ENCODE measurements around the gene KCNK16. TPM values are rescaled to one million over a fixed set of nuclear protein-coding genes. Genes with fewer than 3 reads are reported as not detected.
"Not testable (repeated sequence)": the region's sequence is repeated elsewhere in the genome, so short reads cannot be mapped to it uniquely, and the experiment has no call there.

KCNK16 gene
- polyA plus RNA-seq, 4 donors = 0.34 to 2.2 TPM; not detected in 2

DNA sequence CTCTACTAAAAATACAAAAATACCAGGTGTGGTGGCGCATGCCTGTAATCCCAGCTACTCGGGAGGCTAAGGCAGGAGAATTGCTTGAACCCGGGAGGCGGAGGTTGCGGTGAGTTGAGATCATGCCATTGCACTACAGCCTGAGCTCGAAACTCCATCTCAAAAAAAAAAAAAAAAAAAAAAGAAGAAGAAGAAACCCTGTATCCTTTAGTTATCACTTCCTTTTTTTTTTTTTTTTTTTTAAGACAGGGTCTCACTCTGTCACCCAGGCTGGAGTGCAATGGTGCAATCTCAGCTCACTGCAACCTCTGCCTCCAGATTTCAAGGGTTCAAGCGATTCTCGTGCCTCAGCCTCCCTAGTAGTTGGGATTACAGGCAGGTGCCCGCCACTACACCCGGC lies 35.9 kb downstream of the KCNK16 start:
- H3K27me3 ChIP-seq (ENCODE audit: control insufficient read depth in 3 of 3, insufficient read depth in 3 of 3, low read length in 3 of 3) = peaks cover 0 to 28% (median 0%) of the 10 kb centered on the region in 3 donors
- not testable (repeated sequence) for H3K4me1 ChIP-seq (ENCODE audit: control insufficient read depth in 3 of 3, insufficient read depth in 2 of 3, low read depth in 1 of 3, low read length in 2 of 3); H3K27ac ChIP-seq (ENCODE audit: low read depth in 1 of 3, low read length in 2 of 3); H3K9me3 ChIP-seq (ENCODE audit: control insufficient read depth in 2 of 2, insufficient read depth in 1 of 2, low read depth in 1 of 2, low read length in 1 of 2); H3K36me3 ChIP-seq (ENCODE audit: control insufficient read depth in 3 of 3, insufficient read depth in 2 of 3, low read depth in 1 of 3, low read length in 3 of 3); H3K4me3 ChIP-seq (ENCODE audit: low read depth in 1 of 3, low read length in 3 of 3); DNase-seq; FAIRE-seq
- 73 to 79% (median 78%) methylated on average over 10 of the region's 10 CpGs for WGBS, 3 donors

DNA sequence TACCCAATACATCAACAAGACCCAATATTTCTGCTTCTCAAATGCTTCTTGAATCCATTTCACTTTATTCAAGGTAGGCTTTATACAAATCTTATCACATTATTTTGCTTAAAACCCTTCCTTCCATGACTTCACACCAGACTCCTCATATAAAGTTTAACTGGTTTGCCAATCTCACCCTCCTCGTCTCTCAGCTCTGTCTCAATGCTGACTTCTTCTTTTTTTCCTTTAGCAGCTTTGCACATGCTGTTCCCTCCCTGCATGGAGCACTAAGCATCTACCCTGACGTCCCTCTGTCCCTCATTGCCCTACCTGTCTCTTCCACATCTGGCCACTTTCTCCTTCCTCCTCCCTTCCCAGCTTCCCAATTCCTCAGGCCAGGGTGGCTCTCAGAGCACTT lies 39.7 kb downstream of the KCNK16 start:
- Histone ChIP-seq H3K4me3 (ENCODE audit: low read depth in 1 of 3, low read length in 3 of 3) (no peak overlapping the region), H3K9me3 (ENCODE audit: control insufficient read depth in 2 of 2, insufficient read depth in 1 of 2, low read depth in 1 of 2, low read length in 1 of 2) (no peaks in the 10 kb centered on the region), H3K4me1 (ENCODE audit: control insufficient read depth in 3 of 3, insufficient read depth in 2 of 3, low read depth in 1 of 3, low read length in 2 of 3) (peaks cover 2 to 6% (median 3%) of the 10 kb centered on the region in 3 donors), H3K27me3 (ENCODE audit: control insufficient read depth in 3 of 3, insufficient read depth in 3 of 3, low read length in 3 of 3) (peaks cover 0 to 46% (median 0%) of the 10 kb centered on the region in 3 donors), H3K27ac (ENCODE audit: low read depth in 1 of 3, low read length in 2 of 3) (no peak overlapping the region), H3K36me3 (ENCODE audit: control insufficient read depth in 3 of 3, insufficient read depth in 2 of 3, low read depth in 1 of 3, low read length in 3 of 3) (no peaks in the 10 kb centered on the region)
- WGBS, 3 donors = 49 to 54% (median 53%) methylated on average over 2 of the region's 2 CpGs
- no peak for DNase-seq
- no peak for FAIRE-seq

DNA sequence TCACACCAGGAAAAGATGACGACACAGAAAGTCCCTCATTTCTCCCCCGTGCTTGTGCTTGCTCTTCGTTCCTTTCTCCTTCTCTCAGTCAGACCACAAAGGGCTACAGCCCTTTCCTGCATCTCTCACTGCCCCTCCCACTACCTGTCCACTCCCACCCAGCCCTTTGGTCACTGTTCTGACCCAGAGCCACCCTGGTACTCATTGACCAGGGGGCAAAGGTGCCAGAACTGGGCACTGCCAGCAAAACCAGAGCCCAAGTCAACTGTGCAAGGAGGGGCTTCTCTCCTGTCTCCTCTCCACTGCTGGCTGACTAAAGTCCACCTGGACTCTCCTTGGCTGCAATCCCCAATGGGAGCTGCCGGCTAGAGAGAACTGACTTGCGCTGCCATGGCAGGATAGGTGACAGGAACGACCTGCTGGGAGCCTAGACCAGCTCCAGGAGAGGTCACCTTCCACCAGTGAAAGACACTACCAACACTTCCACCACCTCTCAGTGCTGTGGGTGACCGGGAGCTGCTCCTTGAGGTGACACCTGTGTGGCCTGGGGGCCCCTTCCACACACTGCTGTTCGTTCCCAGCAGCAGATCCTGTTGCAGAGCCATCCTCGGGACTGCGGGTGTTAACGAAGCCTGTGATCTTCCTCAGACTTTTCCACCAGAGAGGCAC lies 41.1 kb downstream of the KCNK16 start:
- DNase-seq (peak; percentile 46 to 94), FAIRE-seq (no peak)
- H3K36me3 ChIP-seq (ENCODE audit: control insufficient read depth in 3 of 3, insufficient read depth in 2 of 3, low read depth in 1 of 3, low read length in 3 of 3) = no peaks in the 10 kb centered on the region
- peak overlapping the region in 2 of 3 donors; percentile 92 to 98 for H3K27ac ChIP-seq (ENCODE audit: low read depth in 1 of 3, low read length in 2 of 3)
- H3K27me3 ChIP-seq (ENCODE audit: control insufficient read depth in 3 of 3, insufficient read depth in 3 of 3, low read length in 3 of 3) = peaks cover 0 to 52% (median 0%) of the 10 kb centered on the region in 3 donors
- no peak overlapping the region for H3K4me3 ChIP-seq (ENCODE audit: low read depth in 1 of 3, low read length in 3 of 3)
- WGBS, 3 donors = 33 to 67% (median 48%) methylated on average over 11 of the region's 11 CpGs
- peaks cover 2 to 6% (median 3%) of the 10 kb centered on the region in 3 donors for H3K4me1 ChIP-seq (ENCODE audit: control insufficient read depth in 3 of 3, insufficient read depth in 2 of 3, low read depth in 1 of 3, low read length in 2 of 3)
- no peaks in the 10 kb centered on the region for H3K9me3 ChIP-seq (ENCODE audit: control insufficient read depth in 2 of 2, insufficient read depth in 1 of 2, low read depth in 1 of 2, low read length in 1 of 2)

DNA sequence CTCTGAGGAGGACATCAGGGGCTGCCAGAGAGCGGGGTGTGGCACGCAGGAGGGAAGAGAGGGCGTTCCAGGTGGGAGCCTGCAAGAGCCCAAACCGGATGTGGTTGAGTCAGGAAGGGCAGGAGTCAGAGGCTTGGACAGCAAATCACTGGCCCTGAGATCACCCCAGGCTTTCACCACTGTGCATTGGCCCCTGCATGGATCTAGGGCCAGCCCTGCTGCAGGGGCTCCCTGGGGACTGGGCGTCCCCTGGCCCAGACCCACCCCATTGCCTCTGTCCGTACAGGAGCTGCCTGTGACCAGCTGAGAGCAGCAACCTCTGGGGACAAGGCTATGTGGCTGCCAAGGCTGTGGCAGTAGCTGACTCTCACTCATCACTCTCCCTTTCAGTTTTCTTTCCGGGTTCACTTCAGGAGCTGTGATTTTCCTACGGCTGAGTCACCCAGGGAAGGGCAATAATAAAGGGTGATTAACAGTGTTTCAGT lies 42.2 kb downstream of the KCNK16 start:
- FAIRE-seq = no peak
- Histone ChIP-seq H3K9me3 (ENCODE audit: control insufficient read depth in 2 of 2, insufficient read depth in 1 of 2, low read depth in 1 of 2, low read length in 1 of 2) (no peaks in the 10 kb centered on the region), H3K4me3 (ENCODE audit: low read depth in 1 of 3, low read length in 3 of 3) (no peak overlapping the region), H3K36me3 (ENCODE audit: control insufficient read depth in 3 of 3, insufficient read depth in 2 of 3, low read depth in 1 of 3, low read length in 3 of 3) (no peaks in the 10 kb centered on the region), H3K27me3 (ENCODE audit: control insufficient read depth in 3 of 3, insufficient read depth in 3 of 3, low read length in 3 of 3) (peaks cover 0 to 50% (median 0%) of the 10 kb centered on the region in 3 donors), H3K27ac (ENCODE audit: low read depth in 1 of 3, low read length in 2 of 3) (peak overlapping the region in 2 of 3 donors; percentile 93 to 98), H3K4me1 (ENCODE audit: control insufficient read depth in 3 of 3, insufficient read depth in 2 of 3, low read depth in 1 of 3, low read length in 2 of 3) (peaks cover 2 to 6% (median 3%) of the 10 kb centered on the region in 3 donors)
- 9 to 31% (median 20%) methylated on average over 8 of the region's 8 CpGs for WGBS, 3 donors
- peak; percentile 90 to 96 for DNase-seq

DNA sequence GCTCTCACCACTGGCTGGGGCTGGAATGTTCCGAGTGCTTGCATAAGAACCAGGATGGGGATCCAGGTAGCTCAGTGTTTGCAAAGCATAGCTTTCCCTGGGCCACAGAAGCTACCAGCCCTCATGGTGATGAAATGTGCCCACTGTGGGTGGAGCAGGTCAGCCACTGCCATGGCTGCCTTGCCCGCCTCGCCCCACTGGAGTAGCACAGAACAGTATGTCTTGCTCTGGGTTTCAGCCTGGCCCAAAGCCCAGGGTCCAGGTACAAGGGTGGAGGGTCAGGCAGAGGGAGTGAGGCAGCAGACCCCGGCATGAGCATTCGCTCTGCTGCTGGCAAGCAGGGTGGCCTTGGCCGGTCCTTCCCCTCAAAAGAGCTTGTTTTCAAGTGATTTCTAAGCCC lies 43.0 kb downstream of the KCNK16 start:
- FAIRE-seq (no peak), DNase-seq (peak in 1 of 2 donors; percentile 88)
- H3K27ac ChIP-seq (ENCODE audit: low read depth in 1 of 3, low read length in 2 of 3) = peak overlapping the region in 2 of 3 donors; percentile 93 to 98
- H3K4me3 ChIP-seq (ENCODE audit: low read depth in 1 of 3, low read length in 3 of 3) = no peak overlapping the region
- 62 to 85% (median 66%) methylated on average over 6 of the region's 6 CpGs for WGBS, 3 donors
- no peaks in the 10 kb centered on the region for H3K9me3 ChIP-seq (ENCODE audit: control insufficient read depth in 2 of 2, insufficient read depth in 1 of 2, low read depth in 1 of 2, low read length in 1 of 2)
- H3K36me3 ChIP-seq (ENCODE audit: control insufficient read depth in 3 of 3, insufficient read depth in 2 of 3, low read depth in 1 of 3, low read length in 3 of 3) = no peaks in the 10 kb centered on the region
- peaks cover 2 to 6% (median 3%) of the 10 kb centered on the region in 3 donors for H3K4me1 ChIP-seq (ENCODE audit: control insufficient read depth in 3 of 3, insufficient read depth in 2 of 3, low read depth in 1 of 3, low read length in 2 of 3)
- peaks cover 0 to 58% (median 0%) of the 10 kb centered on the region in 3 donors for H3K27me3 ChIP-seq (ENCODE audit: control insufficient read depth in 3 of 3, insufficient read depth in 3 of 3, low read length in 3 of 3)

DNA sequence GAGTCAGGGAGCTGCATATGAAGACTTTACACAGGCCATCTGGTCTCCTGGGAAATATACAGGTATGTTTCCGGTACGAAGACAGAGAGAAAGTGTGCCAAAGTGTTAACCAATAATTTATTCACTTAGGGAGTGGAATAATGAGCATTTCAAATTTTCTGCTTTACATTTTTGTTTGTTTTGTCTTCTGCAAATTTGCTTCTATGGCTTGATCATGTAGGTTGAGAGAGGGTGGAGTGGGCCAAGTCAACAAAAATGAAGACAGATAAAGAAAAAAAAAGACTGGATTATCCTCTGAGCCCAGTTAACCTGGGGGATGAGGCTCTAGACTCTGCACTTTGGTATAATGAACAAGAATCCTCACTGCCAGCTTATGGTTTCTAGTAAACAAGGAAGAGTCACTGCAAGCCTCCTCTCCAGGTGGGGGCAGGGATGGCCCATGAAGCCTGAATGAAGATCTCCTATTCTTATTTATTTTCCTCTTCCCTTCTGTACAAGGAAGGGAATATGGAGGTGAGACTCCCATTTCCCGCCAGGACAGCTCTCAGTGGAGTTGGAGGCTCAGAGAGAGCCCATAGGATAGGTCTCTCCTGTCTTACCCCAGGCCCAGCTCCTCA lies 46.0 kb downstream of the KCNK16 start:
- Histone ChIP-seq H3K4me3 (ENCODE audit: low read depth in 1 of 3, low read length in 3 of 3) (no peak overlapping the region), H3K4me1 (ENCODE audit: control insufficient read depth in 3 of 3, insufficient read depth in 2 of 3, low read depth in 1 of 3, low read length in 2 of 3) (peaks cover 0 to 4% (median under 1%) of the 10 kb centered on the region in 3 donors), H3K27ac (ENCODE audit: low read depth in 1 of 3, low read length in 2 of 3) (peak overlapping the region in 1 of 3 donors; percentile 42), H3K36me3 (ENCODE audit: control insufficient read depth in 3 of 3, insufficient read depth in 2 of 3, low read depth in 1 of 3, low read length in 3 of 3) (no peaks in the 10 kb centered on the region), H3K27me3 (ENCODE audit: control insufficient read depth in 3 of 3, insufficient read depth in 3 of 3, low read length in 3 of 3) (peaks cover 0 to 48% (median 0%) of the 10 kb centered on the region in 3 donors), H3K9me3 (ENCODE audit: control insufficient read depth in 2 of 2, insufficient read depth in 1 of 2, low read depth in 1 of 2, low read length in 1 of 2) (no peaks in the 10 kb centered on the region)
- DNase-seq (peak; percentile 17 to 29), FAIRE-seq (no peak)
- 78 to 88% (median 84%) methylated on average over 3 of the region's 3 CpGs for WGBS, 3 donors

DNA sequence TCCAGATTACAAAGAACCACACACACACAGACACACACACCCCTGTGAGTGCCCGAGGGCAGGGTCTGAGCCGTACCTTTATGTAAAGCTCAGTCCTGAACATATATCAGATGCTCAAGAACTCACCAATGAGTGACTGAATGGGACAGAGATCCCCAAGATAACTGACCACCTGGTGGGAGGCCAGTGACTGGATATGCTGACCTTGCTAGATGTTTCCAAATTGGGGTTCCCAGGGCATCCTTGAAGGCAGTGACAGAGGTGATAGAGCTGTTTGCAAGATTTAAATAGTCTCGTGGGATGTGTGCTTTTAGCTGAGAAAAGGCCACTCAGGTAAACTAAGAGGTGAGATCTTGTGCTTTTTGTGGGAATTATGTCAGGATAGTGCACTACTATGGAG lies 47.6 kb downstream of the KCNK16 start:
- no peak overlapping the region for H3K27ac ChIP-seq (ENCODE audit: low read depth in 1 of 3, low read length in 2 of 3)
- H3K27me3 ChIP-seq (ENCODE audit: control insufficient read depth in 3 of 3, insufficient read depth in 3 of 3, low read length in 3 of 3) = peaks cover 0 to 45% (median 0%) of the 10 kb centered on the region in 3 donors
- FAIRE-seq (no peak), DNase-seq (no peak)
- peaks cover 0 to 5% (median 4%) of the 10 kb centered on the region in 3 donors for H3K4me1 ChIP-seq (ENCODE audit: control insufficient read depth in 3 of 3, insufficient read depth in 2 of 3, low read depth in 1 of 3, low read length in 2 of 3)
- H3K9me3 ChIP-seq (ENCODE audit: control insufficient read depth in 2 of 2, insufficient read depth in 1 of 2, low read depth in 1 of 2, low read length in 1 of 2) = no peaks in the 10 kb centered on the region
- H3K36me3 ChIP-seq (ENCODE audit: control insufficient read depth in 3 of 3, insufficient read depth in 2 of 3, low read depth in 1 of 3, low read length in 3 of 3) = no peaks in the 10 kb centered on the region
- 88 to 92% (median 91%) methylated on average over 3 of the region's 3 CpGs for WGBS, 3 donors
- H3K4me3 ChIP-seq (ENCODE audit: low read depth in 1 of 3, low read length in 3 of 3) = no peak overlapping the region

DNA sequence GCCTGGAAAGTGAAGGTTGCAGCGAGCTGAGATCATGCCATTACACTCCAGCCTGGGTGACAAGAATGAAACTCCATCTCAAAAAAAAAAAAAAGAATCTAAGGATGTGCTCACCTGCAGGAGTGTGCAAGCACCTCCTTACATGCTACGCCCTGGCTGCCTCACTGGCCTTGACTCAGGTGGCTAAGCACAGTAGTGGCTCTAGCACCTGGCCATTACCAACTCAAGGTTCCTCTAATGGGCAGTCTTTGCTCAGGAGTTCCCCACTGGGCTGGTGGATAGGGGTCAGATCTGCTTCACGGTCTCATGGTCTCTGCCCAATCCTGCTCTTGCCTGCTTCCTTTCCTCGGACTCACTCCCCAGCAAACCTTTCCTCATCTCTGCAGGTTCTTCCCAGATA lies 48.0 kb downstream of the KCNK16 start:
- DNase-seq = no peak
- no peak for FAIRE-seq
- Histone ChIP-seq H3K27ac (ENCODE audit: low read depth in 1 of 3, low read length in 2 of 3) (no peak overlapping the region), H3K4me1 (ENCODE audit: control insufficient read depth in 3 of 3, insufficient read depth in 2 of 3, low read depth in 1 of 3, low read length in 2 of 3) (peaks cover 0 to 8% (median 5%) of the 10 kb centered on the region in 3 donors), H3K4me3 (ENCODE audit: low read depth in 1 of 3, low read length in 3 of 3) (no peak overlapping the region), H3K9me3 (ENCODE audit: control insufficient read depth in 2 of 2, insufficient read depth in 1 of 2, low read depth in 1 of 2, low read length in 1 of 2) (no peaks in the 10 kb centered on the region), H3K36me3 (ENCODE audit: control insufficient read depth in 3 of 3, insufficient read depth in 2 of 3, low read depth in 1 of 3, low read length in 3 of 3) (no peaks in the 10 kb centered on the region), H3K27me3 (ENCODE audit: control insufficient read depth in 3 of 3, insufficient read depth in 3 of 3, low read length in 3 of 3) (peaks cover 0 to 41% (median 0%) of the 10 kb centered on the region in 3 donors)
- 64 to 71% (median 70%) methylated on average over 4 of the region's 4 CpGs for WGBS, 3 donors
